GM21526 (cell line): ENCODE measurements around the gene CDC20.
A peak's percentile ranks its signal among the peaks of the same experiment; 100 is the strongest.
"Not testable (repeated sequence)": the region's sequence is repeated elsewhere in the genome, so short reads cannot be mapped to it uniquely, and the experiment has no call there.

ENCODE experiments used
- ATAC-seq: cut with Tn5 transposase; IDR thresholded peaks from one replicate; pipeline ENCODE4 v1.9.1; 2021; ENCODE audit warnings: moderate library complexity; ENCODE audit not compliant: unreplicated experiment, low FRiP score

CDC20 gene

GRCh38 chr1:43354471-43354870, 4.3 kb upstream of the CDC20 start:
- no peak for ATAC-seq

GRCh38 chr1:43354936-43355335, 3.8 kb upstream of the CDC20 start:
- no peak for ATAC-seq

GRCh38 chr1:43357251-43357650, 1.5 kb upstream of the CDC20 start:
- ATAC-seq = no peak

GRCh38 chr1:43358121-43358745, 548 bp upstream of the CDC20 start:
- no peak for ATAC-seq

- no peak for ATAC-seq
Observed at GRCh38 chr1:43359696-43360095, 915 bp downstream of the CDC20 start.

GRCh38 chr1:43360616-43361015, 1.8 kb downstream of the CDC20 start:
- ATAC-seq = no peak

GRCh38 chr1:43363283-43363934, 4.6 kb downstream of the CDC20 start:
- no peak for ATAC-seq

- no peak for ATAC-seq
Observed at GRCh38 chr1:43363935-43364525, 5.2 kb downstream of the CDC20 start.

- no peak for ATAC-seq
Observed at GRCh38 chr1:43365678-43366077, 6.9 kb downstream of the CDC20 start.

GRCh38 chr1:43366179-43366578, 7.4 kb downstream of the CDC20 start:
- ATAC-seq = no peak

GRCh38 chr1:43366601-43367025, 7.8 kb downstream of the CDC20 start:
- ATAC-seq = no peak

GRCh38 chr1:43367026-43367903, 8.5 kb downstream of the CDC20 start:
- peak; percentile 30 for ATAC-seq

GRCh38 chr1:43367904-43368645, 9.3 kb downstream of the CDC20 start, which contains the start of gene ELOVL1:
Gene ELOVL1, minus strand, starts transcription at chr1:43368011. Its CDS starts 2,402 bp downstream, at chr1:43365609.
- peak; percentile 61 for ATAC-seq

GRCh38 chr1:43368646-43369020, 9.9 kb downstream of the CDC20 start:
- ATAC-seq = no peak

- not testable (repeated sequence) for ATAC-seq
Observed at GRCh38 chr1:43369779-43370178, 11.0 kb downstream of the CDC20 start.

- ATAC-seq = no peak
Observed at GRCh38 chr1:43370564-43370963, 11.8 kb downstream of the CDC20 start.

GRCh38 chr1:43372172-43372571, 13.4 kb downstream of the CDC20 start:
- ATAC-seq = no peak

- no peak for ATAC-seq
Observed at GRCh38 chr1:43373066-43373940, 14.5 kb downstream of the CDC20 start.

GRCh38 chr1:43376723-43377235, 18.0 kb downstream of the CDC20 start:
- no peak for ATAC-seq
